Measurements from ENCODE around the gene STX18. TPM values are rescaled to one million over a fixed set of nuclear protein-coding genes. Genes with fewer than 3 reads are reported as not detected.

Gene STX18
- total RNA-seq, 2 experiments from 2014 or later = 25.3 to 33.5 TPM

DNA sequence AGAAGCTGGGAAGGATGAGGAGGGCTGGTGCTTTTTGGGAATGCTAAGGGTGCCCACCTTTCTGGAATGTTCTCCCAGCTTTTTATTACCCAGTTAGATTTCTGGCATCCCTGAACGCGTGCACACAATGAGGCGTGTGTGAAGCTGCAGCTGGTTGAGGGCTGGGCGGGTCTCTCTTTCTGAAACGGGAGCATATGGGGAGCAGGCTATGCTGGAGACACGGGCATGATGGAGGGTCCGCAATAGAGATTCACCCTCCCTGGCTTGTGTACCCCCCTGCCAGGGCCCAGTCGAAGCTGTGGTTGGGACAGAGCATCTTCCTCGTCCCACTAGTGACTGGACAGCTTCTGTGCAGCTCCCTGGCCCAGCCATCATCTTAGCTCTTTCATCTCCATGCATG, 146.5 kb downstream of the STX18 start:
- no peak for ATAC-seq
- Mint-ChIP-seq H3K27me3 (no peaks in the 10 kb centered on the region), H3K27ac (no peak overlapping the region), H3K36me3 (ENCODE audit: low read depth) (peaks cover 3% of the 10 kb centered on the region), H3K9me3 (ENCODE audit: low read depth) (no peaks in the 10 kb centered on the region), H3K4me3 (no peak overlapping the region), H3K4me1 (no peaks in the 10 kb centered on the region)
- intact Hi-C loops (cut with DNase I, micrococcal nuclease) = no loop called here
- ChIA-PET POLR2A (no interaction called here), CTCF (interaction anchor here (0.9 to 1.0 kb wide), 3 partner anchors 8 to 35 kb away, joined by 3 to 5 read pairs (median 3); no protein-coding TSS in a partner anchor)
- DNase-seq = no peak

DNA sequence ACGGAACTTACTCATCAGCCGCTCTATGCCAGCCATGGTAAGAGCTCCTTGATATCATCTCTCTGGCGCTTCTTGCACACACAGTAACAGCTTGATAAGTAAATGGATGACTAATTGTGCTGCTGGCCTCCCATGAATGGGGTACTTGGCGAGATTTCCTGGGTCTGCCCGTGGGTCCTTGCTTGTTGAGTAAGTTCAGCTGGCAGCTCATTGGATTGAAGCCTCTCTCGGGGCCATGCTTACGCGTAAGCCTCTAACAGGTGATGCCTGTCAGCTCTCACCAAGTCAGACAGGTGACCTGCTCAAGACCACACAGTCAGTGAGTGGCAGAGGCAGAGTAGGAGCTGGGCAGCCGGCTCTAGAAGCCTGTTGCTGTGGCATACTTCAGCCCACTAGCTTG, 147.2 kb downstream of the STX18 start:
- Mint-ChIP-seq H3K9me3 (ENCODE audit: low read depth) (no peaks in the 10 kb centered on the region), H3K27me3 (no peaks in the 10 kb centered on the region), H3K36me3 (ENCODE audit: low read depth) (peaks cover 3% of the 10 kb centered on the region), H3K4me1 (no peaks in the 10 kb centered on the region), H3K27ac (no peak overlapping the region), H3K4me3 (no peak overlapping the region)
- CTCF ChIA-PET = interaction anchor here (1.0 kb wide), 1 partner anchor 36 kb away, joined by 3 read pairs; no protein-coding TSS in a partner anchor
- DNase-seq (no peak), ATAC-seq (no peak)
- POLR2A ChIA-PET = no interaction called here
- intact Hi-C loops (cut with DNase I, micrococcal nuclease) = no loop called here

DNA sequence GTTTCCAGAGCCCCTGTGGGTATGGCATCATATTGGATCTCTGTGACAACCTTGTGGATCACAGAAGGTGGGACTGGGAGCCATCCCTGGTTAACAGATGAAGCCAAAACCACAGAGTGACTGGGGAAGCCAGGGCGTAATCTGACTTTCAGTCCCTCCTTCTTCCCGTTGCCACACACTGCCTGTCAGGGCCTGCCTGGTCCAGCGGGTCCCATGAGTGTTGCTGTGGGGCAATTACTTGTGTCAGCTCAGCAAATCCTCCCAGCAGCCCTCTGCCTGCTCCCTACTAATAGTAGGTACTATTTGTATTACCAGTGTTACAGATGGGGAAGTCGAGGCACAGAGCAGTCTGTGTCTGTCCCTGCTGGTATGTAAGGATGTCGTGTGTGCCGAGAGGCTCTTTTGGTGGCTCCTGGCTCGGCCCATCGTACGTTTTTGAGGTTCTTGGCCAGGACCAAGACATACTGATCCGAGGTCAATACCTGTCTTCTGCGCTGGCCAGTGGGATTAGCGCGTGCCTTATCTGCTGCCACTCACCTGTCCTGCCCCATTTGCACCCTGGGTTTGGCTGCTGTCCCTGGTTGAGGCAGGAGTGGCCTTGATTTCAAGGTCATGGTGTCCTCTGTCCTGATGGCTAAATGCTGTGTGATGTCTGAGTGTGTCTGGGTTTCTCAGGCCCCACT, 149.2 kb downstream of the STX18 start:
- intact Hi-C loops (cut with DNase I, micrococcal nuclease) = no loop called here
- Mint-ChIP-seq H3K36me3 (ENCODE audit: low read depth) (peaks cover 3% of the 10 kb centered on the region), H3K27ac (no peak overlapping the region), H3K27me3 (peaks cover 5% of the 10 kb centered on the region), H3K4me1 (peaks cover 5% of the 10 kb centered on the region), H3K9me3 (ENCODE audit: low read depth) (no peaks in the 10 kb centered on the region), H3K4me3 (no peak overlapping the region)
- POLR2A ChIA-PET = no interaction called here
- no peak for ATAC-seq
- no peak for DNase-seq
- CTCF ChIA-PET = no interaction called here

DNA sequence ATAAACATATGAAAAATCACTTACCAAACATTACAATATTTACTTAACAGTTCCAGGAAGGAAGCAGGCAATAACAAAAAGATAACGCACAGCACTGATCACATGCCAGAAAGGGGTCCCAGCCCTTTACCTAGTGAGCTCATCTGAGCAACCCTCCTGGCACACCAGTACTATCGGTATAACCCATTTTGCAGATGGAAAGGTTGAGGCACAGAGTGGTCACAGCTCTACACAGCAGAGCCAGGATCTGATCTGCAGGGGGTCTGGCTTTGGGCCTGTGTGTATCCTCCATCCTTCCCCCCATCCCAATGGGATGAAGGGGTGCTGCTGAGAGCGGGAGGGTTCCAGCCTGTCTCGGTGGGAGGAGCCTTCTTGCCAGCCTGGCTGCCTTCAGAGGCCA, 150.0 kb downstream of the STX18 start:
- no peak overlapping the region for H3K27ac Mint-ChIP-seq
- ATAC-seq = no peak
- POLR2A ChIA-PET = no interaction called here
- peaks cover 5% of the 10 kb centered on the region for H3K27me3 Mint-ChIP-seq
- H3K4me1 Mint-ChIP-seq = peaks cover 5% of the 10 kb centered on the region
- DNase-seq = no peak
- intact Hi-C loops (cut with DNase I, micrococcal nuclease) = no loop called here
- no peaks in the 10 kb centered on the region for H3K9me3 Mint-ChIP-seq (ENCODE audit: low read depth)
- no peak overlapping the region for H3K4me3 Mint-ChIP-seq
- peaks cover 1% of the 10 kb centered on the region for H3K36me3 Mint-ChIP-seq (ENCODE audit: low read depth)
- CTCF ChIA-PET = no interaction called here

GRCh38 chr4:4390515-4391240, 151.2 kb downstream of the STX18 start:
- ChIA-PET POLR2A (no interaction called here), CTCF (interaction anchor here (0.6 kb wide), 1 partner anchor 41 kb away, joined by 3 read pairs; no protein-coding TSS in a partner anchor)
- Mint-ChIP-seq H3K4me1 (peaks cover 8% of the 10 kb centered on the region), H3K9me3 (ENCODE audit: low read depth) (no peaks in the 10 kb centered on the region), H3K27ac (no peak overlapping the region), H3K27me3 (peaks cover 9% of the 10 kb centered on the region), H3K36me3 (ENCODE audit: low read depth) (no peaks in the 10 kb centered on the region), H3K4me3 (no peak overlapping the region)
- ATAC-seq (no peak), DNase-seq (no peak)
- intact Hi-C loops (cut with DNase I, micrococcal nuclease) = no loop called here

DNA sequence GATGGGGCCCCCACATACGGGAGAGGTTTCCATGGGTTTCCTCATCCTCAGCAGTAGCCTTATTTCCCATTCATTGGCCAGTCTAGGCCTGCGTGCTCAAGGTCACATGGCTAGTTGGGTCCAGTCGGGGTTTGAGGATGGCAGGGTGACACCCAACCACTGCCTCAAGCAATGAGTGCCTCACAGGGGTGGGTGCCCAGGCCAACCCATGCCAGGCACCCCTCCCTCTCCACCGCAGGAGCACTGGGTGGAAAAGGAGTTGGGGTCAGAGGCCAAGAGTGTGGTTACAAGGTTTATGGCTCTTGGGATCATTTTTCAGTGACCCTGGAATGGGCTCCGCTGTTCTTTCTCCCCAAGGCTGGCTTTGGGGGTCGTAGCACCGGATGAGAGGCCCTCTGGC, 151.8 kb downstream of the STX18 start:
- Mint-ChIP-seq H3K4me1 (peaks cover 8% of the 10 kb centered on the region), H3K27me3 (peaks cover 10% of the 10 kb centered on the region), H3K36me3 (ENCODE audit: low read depth) (no peaks in the 10 kb centered on the region), H3K4me3 (no peak overlapping the region), H3K9me3 (ENCODE audit: low read depth) (no peaks in the 10 kb centered on the region), H3K27ac (no peak overlapping the region)
- DNase-seq = no peak
- ChIA-PET CTCF (interaction anchor here (0.6 kb wide), 1 partner anchor 41 kb away, joined by 3 read pairs; no protein-coding TSS in a partner anchor), POLR2A (no interaction called here)
- intact Hi-C loops (cut with DNase I, micrococcal nuclease) = no loop called here
- no peak for ATAC-seq

- ChIA-PET CTCF (no interaction called here), POLR2A (no interaction called here)
- Mint-ChIP-seq H3K36me3 (ENCODE audit: low read depth) (no peaks in the 10 kb centered on the region), H3K27me3 (peaks cover 19% of the 10 kb centered on the region), H3K9me3 (ENCODE audit: low read depth) (no peaks in the 10 kb centered on the region), H3K4me3 (no peak overlapping the region), H3K4me1 (peaks cover 8% of the 10 kb centered on the region), H3K27ac (no peak overlapping the region)
- ATAC-seq (no peak), DNase-seq (no peak)
- intact Hi-C loops (cut with DNase I, micrococcal nuclease) = loop anchor here in 1 of 2 experiments (10.0 kb wide), 1 partner anchor 476 kb away; no protein-coding TSS in a partner anchor
Measured at GRCh38 chr4:4388836-4389575, 152.8 kb downstream of the STX18 start.

DNA sequence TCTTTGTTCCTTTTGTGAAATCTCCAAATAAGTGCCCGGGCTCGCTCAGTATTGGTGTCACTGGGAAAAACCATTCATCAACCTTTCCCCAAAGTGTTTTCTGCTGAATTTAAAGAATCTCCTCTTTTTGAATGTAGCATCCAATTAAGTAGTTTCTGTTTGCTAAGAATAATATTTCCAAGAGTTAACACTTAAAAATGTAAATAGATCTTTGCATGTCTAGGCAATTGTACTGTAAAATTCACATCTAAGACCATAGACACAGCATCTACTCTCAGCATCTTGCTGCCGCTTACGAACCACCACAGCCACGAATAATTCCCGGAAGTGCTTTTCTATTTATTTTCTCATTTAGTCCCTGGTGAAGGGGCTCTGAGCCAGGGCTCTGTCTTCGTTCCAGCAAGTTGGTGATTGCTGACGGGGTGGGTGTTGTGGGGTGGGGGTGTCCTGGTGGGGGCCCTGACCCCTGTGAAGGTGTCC, 153.5 kb downstream of the STX18 start:
- intact Hi-C loops (cut with DNase I, micrococcal nuclease) = loop anchor here in 1 of 2 experiments (10.0 kb wide), 1 partner anchor 476 kb away; no protein-coding TSS in a partner anchor
- Mint-ChIP-seq H3K36me3 (ENCODE audit: low read depth) (no peaks in the 10 kb centered on the region), H3K4me1 (peaks cover 8% of the 10 kb centered on the region), H3K4me3 (peak overlapping the region; percentile 59), H3K9me3 (ENCODE audit: low read depth) (no peaks in the 10 kb centered on the region), H3K27ac (no peak overlapping the region), H3K27me3 (peaks cover 20% of the 10 kb centered on the region)
- CTCF ChIA-PET = no interaction called here
- POLR2A ChIA-PET = no interaction called here
- DNase-seq (no peak), ATAC-seq (no peak)

DNA sequence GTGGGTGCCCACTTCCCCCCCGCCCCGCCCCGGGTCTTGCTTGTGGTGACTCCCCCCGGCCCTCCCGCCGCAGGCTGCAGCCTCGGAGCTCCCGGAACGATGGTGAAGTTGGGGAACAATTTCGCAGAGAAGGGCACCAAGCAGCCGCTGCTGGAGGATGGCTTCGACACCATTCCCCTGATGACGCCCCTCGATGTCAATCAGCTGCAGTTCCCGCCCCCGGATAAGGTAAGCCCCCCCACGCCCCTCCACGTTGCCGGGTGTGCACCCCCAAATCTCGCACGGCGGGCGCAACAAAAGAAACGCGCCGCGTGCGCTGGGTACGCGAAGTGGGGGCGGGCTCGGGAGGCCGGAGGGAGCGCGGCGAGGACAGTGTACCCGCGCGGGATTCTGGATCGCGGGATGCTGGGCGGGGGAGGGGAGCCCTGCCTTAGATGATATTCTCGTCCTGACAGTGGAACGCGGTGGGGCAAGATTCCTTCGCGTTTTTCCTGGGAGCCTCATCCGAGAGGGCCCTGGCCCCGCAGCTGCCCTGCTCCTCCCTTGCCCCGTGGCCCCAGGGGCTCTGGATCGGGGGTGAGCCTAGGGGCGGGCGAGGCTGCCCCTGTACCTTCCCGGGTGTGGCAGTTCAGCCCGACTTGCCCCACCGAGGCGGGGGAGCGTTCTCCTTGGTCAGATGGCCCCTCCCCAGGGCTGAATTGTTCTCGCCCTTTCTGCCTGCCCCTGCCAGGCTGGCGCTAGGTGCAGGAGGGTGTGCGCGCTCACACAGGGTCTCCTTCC, 154.1 kb downstream of the STX18 start:
- peak; percentile 30 for DNase-seq
- peaks cover 20% of the 10 kb centered on the region for H3K27me3 Mint-ChIP-seq
- H3K36me3 Mint-ChIP-seq (ENCODE audit: low read depth) = no peaks in the 10 kb centered on the region
- H3K9me3 Mint-ChIP-seq (ENCODE audit: low read depth) = no peaks in the 10 kb centered on the region
- H3K4me3 Mint-ChIP-seq = peak overlapping the region; percentile 59
- POLR2A ChIA-PET = no interaction called here
- ATAC-seq = no peak
- intact Hi-C loops (cut with DNase I, micrococcal nuclease) = loop anchor here in 1 of 2 experiments (1.0 to 10.0 kb wide), 2 partner anchors 188 to 477 kb away; no protein-coding TSS in a partner anchor
- no peak overlapping the region for H3K27ac Mint-ChIP-seq
- CTCF ChIA-PET = no interaction called here
- peaks cover 8% of the 10 kb centered on the region for H3K4me1 Mint-ChIP-seq

- CTCF ChIA-PET = no interaction called here
- intact Hi-C loops (cut with DNase I, micrococcal nuclease) = loop anchor here in 1 of 2 experiments (1.0 to 10.0 kb wide), 2 partner anchors 188 to 478 kb away; no protein-coding TSS in a partner anchor
- Mint-ChIP-seq H3K9me3 (ENCODE audit: low read depth) (no peaks in the 10 kb centered on the region), H3K4me3 (peak within 1 kb of the TSS; percentile 73), H3K27ac (no peak within 1 kb of the TSS), H3K36me3 (ENCODE audit: low read depth) (no peaks in the 10 kb centered on the region), H3K4me1 (peaks cover 8% of the 10 kb centered on the region), H3K27me3 (peaks cover 22% of the 10 kb centered on the region)
- POLR2A ChIA-PET = no interaction called here
- peak; percentile 67 for DNase-seq
- peak; percentile 63 for ATAC-seq
Measured at GRCh38 chr4:4386736-4387392, 155.0 kb downstream of the STX18 start, which contains the start of gene NSG1. Gene NSG1 (plus strand): TSS chr4:4387102. CDS start chr4:4387630, 528 bp downstream.
